Adrenal gland (tissue), 12 donors: Measurements from ENCODE around the gene GGT7. TPM values are rescaled to one million over a fixed set of nuclear protein-coding genes. Genes with fewer than 3 reads are reported as not detected.

Source experiments
- DNase-seq, 7 donors: peaks; one replicate each; pipeline ENCODE4 v3.0.0-alpha.2; 2019 to 2020
- H3K27ac ChIP-seq, 5 donors: fragments of 200-600 bp; sonication (generic) in 4 of 5; 1 replicate in 3 of 5; 2 replicates in 2 of 5; pipeline versions ENCODE4 v1.5.1 to v1.8.0; 2016 to 2020; ENCODE audit warnings: mild to moderate bottlenecking in 1 of 5
- H3K27me3 ChIP-seq: fragments of 200-600 bp; 2 replicates; pipeline ENCODE4 v1.8.0; 2021
- H3K36me3 ChIP-seq, 2 donors: fragments of 200-600 bp; replicated peaks in 1 of 2; 1 replicate in 1 of 2; 2 replicates in 1 of 2; pipeline versions ENCODE4 v1.5.1 to v1.8.0; 2018 to 2022
- H3K4me1 ChIP-seq, 2 donors: fragments of 200-600 bp; replicated peaks in 1 of 2; 1 replicate in 1 of 2; 2 replicates in 1 of 2; pipeline versions ENCODE4 v1.5.1 to v1.8.0; 2018 to 2021
- H3K4me3 ChIP-seq, 4 donors: fragments of 200-600 bp; sonication (generic) in 3 of 4; one replicate each; pipeline ENCODE4 v1.5.1; 2016 to 2018
- H3K9me3 ChIP-seq, 3 donors: fragments of 200-600 bp; sonication (generic) in 1 of 3; replicated peaks in 1 of 3; 1 replicate in 2 of 3; 2 replicates in 1 of 3; pipeline versions ENCODE4 v1.5.1 to v1.8.0; 2016 to 2021
- CTCF ChIP-seq, 6 experiments: fragments of 450-650 bp in 4 of 6; fragments of 200-600 bp in 2 of 6; sonication (generic) in 1 of 6; IDR thresholded peaks; 1 replicate in 5 of 6; 2 replicates in 1 of 6; pipeline versions ENCODE4 v1.5.1 to v1.8.0; 2016 to 2021; ENCODE audit warnings: antibody characterized with exemption in 6 of 6, mild to moderate bottlenecking in 2 of 6, moderate library complexity in 1 of 6
- POLR2A ChIP-seq, 2 donors: fragments of 450-650 bp; IDR thresholded peaks; one replicate each; pipeline ENCODE4 v1.6.1; 2017; ENCODE audit warnings: antibody characterized with exemption in 2 of 2, mild to moderate bottlenecking in 2 of 2, moderate library complexity in 1 of 2
- WGBS, 4 donors: extraction: QIAGEN DNeasy Blood & Tissue Kit in 2 of 4; methylation state at CpG; one replicate each; pipeline versions ENCODE4 v1.1.5 to v1.1.7; 2013 to 2017; 5-methylcytosine and 5-hydroxymethylcytosine counted together
- intact Hi-C, 2 donors: fragments of 100-400 bp; cut with DNase I; formaldehyde crosslinking; loops; one replicate each; pipeline versions ENCODE4 v1.14.1 to v1.15.0; 2022 to 2023
- polyA plus RNA-seq, 3 donors: library from polyadenylated mRNA; stranded (reverse); fragments of 200-250 nt in 2 of 3; fragments of 350-450 nt in 1 of 3; fragmentation: Illumina TruSeq in 1 of 3; extraction: RNeasy Lipid Tissue Mini Kit (QIAGEN cat#74804) in 1 of 3; gene quantifications; one replicate each; pipeline ENCODE4 v1.2.3, GENCODE V29; 2013 to 2014
- total RNA-seq, 9 donors: library from RNA; depleted of rRNA in 4 of 9; stranded (reverse); fragments of >200 nt in 4 of 9; fragments of 120-200 nt in 1 of 9; fragmentation: NEBNext Ultra II Directional in 1 of 9; extraction: Animal tissue kit (Norgen Biotek cat#: 25700) in 1 of 9; gene quantifications; one replicate each; pipeline versions ENCODE4 v1.1.0 to v1.2.4, GENCODE V29; 2013 to 2023
- donor health status: healthy with polysubstance abuse.
- donor health status: Bipolar disorder and iron deficiency.
- donor health status: DM: yes; HTN: yes; CAD: no.
- donor health status: DM: no; HTN: no; CAD: no.
- donor health status: DM: no; HTN: no; CAD: no.
- donor health status: DM: yes; HTN: yes; CAD: no.

Gene GGT7
- total and polyA plus RNA-seq, 12 donors = 5.3 to 27.8 (median 14.2) TPM

GRCh38 chr20:34798328-34798727 lies 74.3 kb downstream of the GGT7 start:
- Histone ChIP-seq H3K4me1 (peaks cover 0 to 11% of the 10 kb centered on the region in 2 donors), H3K27me3 (no peaks in the 10 kb centered on the region), H3K4me3 (no peak overlapping the region), H3K27ac (no peak overlapping the region), H3K9me3 (no peaks in the 10 kb centered on the region), H3K36me3 (no peaks in the 10 kb centered on the region)
- no peak for TF ChIP-seq CTCF (IDR thresholded peaks at IDR 0.05)
- TF ChIP-seq POLR2A (IDR thresholded peaks at IDR 0.05) = no peak
- DNase-seq = no peak
- intact Hi-C loops = no loop called here
- WGBS, 4 donors = 66 to 84% (median 67%) methylated on average over 3 of the region's 3 CpGs

GRCh38 chr20:34797012-34797995 lies 75.4 kb downstream of the GGT7 start:
- WGBS, 4 donors = 91 to 94% (median 92%) methylated on average over 7 to 8 of the region's 8 CpGs
- TF ChIP-seq POLR2A (IDR thresholded peaks at IDR 0.05) (no peak), CTCF (IDR thresholded peaks at IDR 0.05) (no peak)
- no peak overlapping the region for H3K4me3 ChIP-seq
- DNase-seq = no peak
- no peaks in the 10 kb centered on the region for H3K36me3 ChIP-seq
- H3K27ac ChIP-seq = no peak overlapping the region
- peaks cover 0 to 12% of the 10 kb centered on the region in 2 donors for H3K4me1 ChIP-seq
- intact Hi-C loops = no loop called here
- no peaks in the 10 kb centered on the region for H3K27me3 ChIP-seq
- no peaks in the 10 kb centered on the region for H3K9me3 ChIP-seq

Other genes with a start within 250 kb of the GGT7 start
- 10 to 100 TPM; 19.6 to 33.7 (median 22.8) TPM for gene PIGU, start 195.8 kb downstream of the GGT7 start, total RNA-seq
- 10 to 100 TPM; 16.8 to 64.1 (median 25.7) TPM for gene PIGU, start 195.8 kb downstream of the GGT7 start, polyA plus RNA-seq
- gene TP53INP2, start 168.5 kb downstream of the GGT7 start, total RNA-seq = 10 to 100 TPM in 8 of 9 donors, 1 to 10 TPM in 1; 9.4 to 74.5 (median 18.7) TPM
- gene TP53INP2, start 168.5 kb downstream of the GGT7 start, polyA plus RNA-seq = 10 to 100 TPM; 15.4 to 58.2 (median 18.6) TPM
- 10 to 100 TPM; 12.2 to 25.4 (median 19.0) TPM for gene NCOA6, start 47.2 kb downstream of the GGT7 start, total RNA-seq
- 10 to 100 TPM; 31.8 to 58.2 (median 34.0) TPM for gene NCOA6, start 47.2 kb downstream of the GGT7 start, polyA plus RNA-seq
- gene ACSS2, start 3.8 kb upstream of the GGT7 start, total RNA-seq = 100 to 1,000 TPM in 7 of 9 donors, 10 to 100 TPM in 2; 81.4 to 353 (median 132) TPM
- 100 to 1,000 TPM; 148 to 386 (median 161) TPM for gene ACSS2, start 3.8 kb upstream of the GGT7 start, polyA plus RNA-seq
- gene GSS, start 83.0 kb upstream of the GGT7 start, total RNA-seq = 10 to 100 TPM; 52.4 to 99.3 (median 79.3) TPM
- 100 to 1,000 TPM in 2 of 3 donors, 10 to 100 TPM in 1; 61.9 to 120 (median 116) TPM for gene GSS, start 83.0 kb upstream of the GGT7 start, polyA plus RNA-seq
- gene MYH7B, start 83.0 kb upstream of the GGT7 start, total RNA-seq = 1 to 10 TPM in 2 of 9 donors, under 1 TPM in 6, not detected in 1; 0.07 to 7.7 (median 0.44) TPM
- gene MYH7B, start 83.0 kb upstream of the GGT7 start, polyA plus RNA-seq = 1 to 10 TPM in 2 of 3 donors, under 1 TPM in 1; 0.11 to 9.6 (median 9.6) TPM
- gene TRPC4AP, start 220.0 kb upstream of the GGT7 start, total RNA-seq = 10 to 100 TPM; 33.8 to 87.2 (median 80.5) TPM
- 10 to 100 TPM; 50.2 to 68.5 (median 56.2) TPM for gene TRPC4AP, start 220.0 kb upstream of the GGT7 start, polyA plus RNA-seq